SK-N-MC (cell line): ENCODE measurements around the gene KIAA1755.

Experiments used
- EZH2 ChIP-seq: fragments of 200-600 bp; sonication (generic); IDR thresholded peaks from one replicate; pipeline ENCODE4 v1.6.1; 2017; ENCODE audit warnings: antibody characterized with exemption
- FOXP2 ChIP-seq: optimal IDR thresholded peaks from 2 replicates; pipeline ENCODE3; 2011; ENCODE audit warnings: mild to moderate bottlenecking, moderate library complexity; ENCODE audit not compliant: insufficient read depth; ENCODE audit errors: extremely low read length, control extremely low read depth
- POLR2AphosphoS5 ChIP-seq: IDR thresholded peaks from 2 replicates; pipeline ENCODE4 v1.6.1; 2012; ENCODE audit warnings: mild to moderate bottlenecking, low read depth, low read length, borderline replicate concordance

DNA sequence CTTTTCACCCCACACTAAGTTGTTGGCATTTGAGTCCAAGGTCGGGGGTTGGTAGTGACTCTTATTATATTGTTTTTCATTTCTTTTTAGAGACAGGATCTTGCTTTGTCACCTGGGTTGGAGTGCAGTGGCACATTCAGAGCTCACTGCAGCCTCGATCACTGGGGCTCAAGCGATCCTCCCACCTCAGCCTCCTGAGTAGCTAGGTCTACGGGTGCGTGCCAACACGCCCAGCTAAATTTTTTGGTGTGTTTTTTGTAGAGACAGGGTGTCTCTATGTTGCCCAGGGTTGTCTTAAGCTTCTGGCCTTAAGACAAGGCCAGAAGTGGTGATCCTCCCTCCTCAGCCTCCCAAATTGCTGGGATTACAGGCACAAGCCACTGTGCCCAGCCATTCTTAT lies 70.4 kb downstream of the KIAA1755 start:
- TF ChIP-seq POLR2AphosphoS5: no peak
- no peak for TF ChIP-seq FOXP2
- TF ChIP-seq EZH2: no peak
